Measurements from ENCODE around the gene NKX6-2. TPM values are rescaled to one million over a fixed set of nuclear protein-coding genes. Genes with fewer than 3 reads are reported as not detected.

NKX6-2 gene
- total RNA-seq, 1 donor from 2014 or later, result not detected

DNA sequence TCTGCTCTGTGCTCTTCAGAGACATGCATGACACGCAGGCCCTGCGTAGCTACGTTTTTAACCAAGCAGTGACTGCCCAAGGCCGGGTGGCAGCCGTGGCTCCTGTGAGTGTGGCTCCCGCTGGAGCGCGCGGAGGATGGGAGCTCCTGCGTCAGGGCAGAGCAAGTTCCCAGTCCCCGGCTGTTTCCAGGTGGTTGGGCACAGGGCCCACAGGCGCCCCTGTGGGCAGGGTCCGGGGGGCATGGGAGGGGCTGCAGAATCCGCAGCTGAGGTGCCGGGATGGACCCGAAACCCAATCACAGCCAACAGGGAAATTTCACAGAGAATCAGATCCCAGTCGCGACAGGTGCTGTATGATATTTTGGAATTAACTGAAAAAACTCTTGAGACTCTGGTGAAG is 9.8 kb downstream of the NKX6-2 start:
- H3K9ac ChIP-seq (ENCODE audit: low read length), result no peak overlapping the region
- no peak overlapping the region for H3K4me3 Mint-ChIP-seq (ENCODE audit: unreplicated experiment)
- no peak overlapping the region for H3K27ac ChIP-seq (ENCODE audit: low read depth, low read length)
- H3K27me3 Mint-ChIP-seq (ENCODE audit: low read depth, unreplicated experiment), result peaks cover 1% of the 10 kb centered on the region
- peaks cover 4% of the 10 kb centered on the region for H3K36me3 Mint-ChIP-seq (ENCODE audit: low read depth, unreplicated experiment)
- no peaks in the 10 kb centered on the region for H3K27me3 ChIP-seq (ENCODE audit: insufficient read depth, low read length)
- no peaks in the 10 kb centered on the region for H3K79me2 ChIP-seq (ENCODE audit: insufficient read depth, low read length)
- H3K36me3 ChIP-seq (ENCODE audit: insufficient read depth, low read length), result no peaks in the 10 kb centered on the region
- H2AFZ ChIP-seq (ENCODE audit: low read depth, low read length), result no peak overlapping the region
- no peak for TF ChIP-seq EZH2 (IDR thresholded peaks at IDR 0.05; ENCODE audit: insufficient read depth, low read length)
- TF ChIP-seq, protein P1, sequence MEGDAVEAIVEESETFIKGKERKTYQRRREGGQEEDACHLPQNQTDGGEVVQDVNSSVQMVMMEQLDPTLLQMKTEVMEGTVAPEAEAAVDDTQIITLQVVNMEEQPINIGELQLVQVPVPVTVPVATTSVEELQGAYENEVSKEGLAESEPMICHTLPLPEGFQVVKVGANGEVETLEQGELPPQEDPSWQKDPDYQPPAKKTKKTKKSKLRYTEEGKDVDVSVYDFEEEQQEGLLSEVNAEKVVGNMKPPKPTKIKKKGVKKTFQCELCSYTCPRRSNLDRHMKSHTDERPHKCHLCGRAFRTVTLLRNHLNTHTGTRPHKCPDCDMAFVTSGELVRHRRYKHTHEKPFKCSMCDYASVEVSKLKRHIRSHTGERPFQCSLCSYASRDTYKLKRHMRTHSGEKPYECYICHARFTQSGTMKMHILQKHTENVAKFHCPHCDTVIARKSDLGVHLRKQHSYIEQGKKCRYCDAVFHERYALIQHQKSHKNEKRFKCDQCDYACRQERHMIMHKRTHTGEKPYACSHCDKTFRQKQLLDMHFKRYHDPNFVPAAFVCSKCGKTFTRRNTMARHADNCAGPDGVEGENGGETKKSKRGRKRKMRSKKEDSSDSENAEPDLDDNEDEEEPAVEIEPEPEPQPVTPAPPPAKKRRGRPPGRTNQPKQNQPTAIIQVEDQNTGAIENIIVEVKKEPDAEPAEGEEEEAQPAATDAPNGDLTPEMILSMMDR (IDR thresholded peaks at IDR 0.05; ENCODE audit: insufficient read depth, low read depth, low read length), result no peak
- DNase-seq (ENCODE audit: low read depth), result no peak
- H3K9me3 Mint-ChIP-seq (ENCODE audit: unreplicated experiment), result no peaks in the 10 kb centered on the region
- H3K4me2 ChIP-seq (ENCODE audit: low read length), result no peak overlapping the region
- no peak overlapping the region for H3K27ac Mint-ChIP-seq (ENCODE audit: unreplicated experiment)
- no peak for FAIRE-seq
- H3K4me1 Mint-ChIP-seq (ENCODE audit: low read depth, unreplicated experiment), result no peaks in the 10 kb centered on the region
- no peak overlapping the region for H3K4me3 ChIP-seq (ENCODE audit: insufficient read depth, low read depth, low read length)
- H3K4me1 ChIP-seq (ENCODE audit: insufficient read depth, low read length), result no peaks in the 10 kb centered on the region
- H3K9me3 ChIP-seq (ENCODE audit: insufficient read depth, low read depth, low read length), result no peaks in the 10 kb centered on the region
- H4K20me1 ChIP-seq (ENCODE audit: insufficient read depth, low read length), result no peaks in the 10 kb centered on the region

DNA sequence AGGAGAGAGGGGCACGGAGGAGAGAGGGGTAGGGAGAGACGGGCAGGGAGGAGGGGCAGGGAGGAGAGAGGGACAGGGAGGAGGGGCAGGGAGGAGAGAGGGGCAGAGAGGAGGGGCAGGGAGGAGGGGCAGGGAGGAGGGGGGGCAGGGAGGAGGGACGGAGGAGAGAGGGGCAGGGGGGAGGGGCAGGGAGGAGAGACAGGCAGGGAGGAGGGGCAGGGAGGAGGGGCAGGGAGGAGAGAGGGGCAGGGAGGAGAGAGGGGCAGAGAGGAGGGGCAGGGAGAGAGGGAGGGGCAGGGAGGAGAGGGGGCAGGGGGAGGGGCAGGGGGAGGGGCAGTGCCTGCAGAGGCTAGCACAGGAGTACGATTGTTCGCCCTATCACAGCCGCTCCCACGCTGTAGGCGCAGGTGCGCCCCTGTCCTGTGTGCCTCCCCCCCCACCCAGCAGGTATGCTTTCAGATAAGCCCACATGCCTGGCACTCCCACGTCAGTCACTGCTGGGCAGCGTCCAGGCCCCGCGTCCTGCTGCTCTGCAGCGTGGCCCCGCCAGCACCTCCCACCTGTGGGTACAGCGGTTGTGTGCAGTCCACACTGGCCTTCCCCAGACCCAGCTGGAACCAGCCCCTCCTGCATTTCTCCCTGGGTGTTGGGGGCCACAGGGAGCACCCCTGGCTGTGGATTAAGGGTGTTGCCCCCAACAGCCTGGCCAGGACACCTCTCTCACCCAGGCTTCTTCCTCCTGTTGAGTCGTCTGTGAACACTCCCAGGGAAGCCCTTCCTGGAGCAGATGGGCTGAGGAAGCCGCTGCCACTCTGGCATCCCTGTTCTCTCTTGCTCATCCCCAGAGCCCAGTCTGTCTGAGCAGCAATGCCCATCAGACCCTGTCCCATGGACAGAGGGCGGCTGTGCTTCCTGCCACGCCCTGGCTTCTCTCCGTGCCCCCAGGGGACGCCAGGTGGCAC is 10.8 kb downstream of the NKX6-2 start:
- TF ChIP-seq EZH2 (IDR thresholded peaks at IDR 0.05; ENCODE audit: insufficient read depth, low read length), result no peak
- TF ChIP-seq, protein P1 (IDR thresholded peaks at IDR 0.05; ENCODE audit: insufficient read depth, low read depth, low read length), result no peak
- Mint-ChIP-seq H3K9me3 (ENCODE audit: unreplicated experiment) (no peaks in the 10 kb centered on the region), H3K27ac (ENCODE audit: unreplicated experiment) (no peak overlapping the region), H3K36me3 (ENCODE audit: low read depth, unreplicated experiment) (peaks cover 7% of the 10 kb centered on the region), H3K4me1 (ENCODE audit: low read depth, unreplicated experiment) (no peaks in the 10 kb centered on the region), H3K27me3 (ENCODE audit: low read depth, unreplicated experiment) (no peaks in the 10 kb centered on the region), H3K4me3 (ENCODE audit: unreplicated experiment) (no peak overlapping the region)
- Histone ChIP-seq H3K9ac (ENCODE audit: low read length) (no peak overlapping the region), H3K4me2 (ENCODE audit: low read length) (no peak overlapping the region), H2AFZ (ENCODE audit: low read depth, low read length) (no peak overlapping the region), H3K9me3 (ENCODE audit: insufficient read depth, low read depth, low read length) (no peaks in the 10 kb centered on the region), H4K20me1 (ENCODE audit: insufficient read depth, low read length) (no peaks in the 10 kb centered on the region), H3K36me3 (ENCODE audit: insufficient read depth, low read length) (no peaks in the 10 kb centered on the region), H3K27me3 (ENCODE audit: insufficient read depth, low read length) (no peaks in the 10 kb centered on the region), H3K79me2 (ENCODE audit: insufficient read depth, low read length) (no peaks in the 10 kb centered on the region), H3K27ac (ENCODE audit: low read depth, low read length) (no peak overlapping the region), H3K4me1 (ENCODE audit: insufficient read depth, low read length) (no peaks in the 10 kb centered on the region), H3K4me3 (ENCODE audit: insufficient read depth, low read depth, low read length) (no peak overlapping the region)
- DNase-seq (ENCODE audit: low read depth) (no peak), FAIRE-seq (no peak)
